ENCODE measurements around the gene CCDC92. TPM values are rescaled to one million over a fixed set of nuclear protein-coding genes. Genes with fewer than 3 reads are reported as not detected.

CCDC92 gene
- total and polyA plus RNA-seq, 10 of the 15 experiments (the other 5 are each of a cell fraction or from before 2014, with no cell fraction given), result 0.53 to 11.8 (median 4.2) TPM

DNA sequence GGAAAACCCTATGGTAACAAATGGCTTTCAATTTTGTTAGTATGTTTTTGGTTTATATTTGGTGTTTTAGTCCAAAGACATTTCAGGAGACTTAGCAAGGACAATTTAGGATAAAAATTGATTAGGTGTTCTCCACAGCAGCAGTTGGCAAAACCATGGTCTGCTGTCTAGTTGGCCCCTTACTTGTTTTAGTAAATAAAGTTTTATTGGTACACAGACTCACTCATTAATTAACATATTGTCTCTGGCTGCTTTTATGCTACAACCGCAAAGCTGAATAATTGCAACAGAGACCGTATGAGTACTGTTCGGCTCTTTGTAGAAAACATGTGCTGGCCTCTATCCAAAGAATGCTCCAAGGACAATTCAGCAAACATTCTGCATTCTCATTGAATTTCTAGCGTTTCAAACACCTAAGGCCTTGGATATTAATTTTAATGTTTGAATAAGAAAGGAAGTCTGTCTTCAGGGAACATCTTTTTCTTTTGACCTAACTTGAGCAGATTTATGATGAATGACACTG, 77.7 kb downstream of the CCDC92 start:
- ChIA-PET POLR2A (no interaction called here), SMC1A (ENCODE audit: uncharacterized antibody, unreplicated experiment) (no interaction called here), CTCF (no interaction called here), RAD21 (ENCODE audit: unreplicated experiment) (no interaction called here)
- H3K9ac ChIP-seq (ENCODE audit: control insufficient read depth, insufficient read depth, low read length), result no peak overlapping the region
- H3K27me3 ChIP-seq (replicated peaks in 1 of 2; ENCODE audit: control insufficient read depth in 2 of 2, insufficient read depth in 2 of 2, low read length in 1 of 2), result no peaks in the 10 kb centered on the region; a peak in 2 of 4 replicates
- intact Hi-C loops (cut with micrococcal nuclease; ENCODE audit: unreplicated experiment), result no loop called here
- FAIRE-seq, result no peak
- H3K4me1 ChIP-seq (ENCODE audit: control insufficient read depth, insufficient read depth, low read length), result no peaks in the 10 kb centered on the region
- no peaks in the 10 kb centered on the region for H3K9me3 ChIP-seq (replicated peaks; ENCODE audit: control insufficient read depth, insufficient read depth, low read length)
- H3K4me3 ChIP-seq, result no peak overlapping the region
- DNase-seq (ENCODE audit: low read depth, low spot score), result no peak
- no peak for ATAC-seq
- no peak for TF ChIP-seq RELB (IDR thresholded peaks at IDR 0.05; ENCODE audit: low read depth)
- TF ChIP-seq CREM (IDR thresholded peaks at IDR 0.05; ENCODE audit: low read depth), result no peak
- TF ChIP-seq SMARCA5 (IDR thresholded peaks at IDR 0.05), result no peak
- no peak for TF ChIP-seq SMAD1 (IDR thresholded peaks at IDR 0.05; ENCODE audit: low read depth, partially characterized antibody)
- no peak for TF ChIP-seq MEF2B (IDR thresholded peaks at IDR 0.05; ENCODE audit: partially characterized antibody, poor library complexity, severe bottlenecking)
- TF ChIP-seq ZBTB11 (CRISPR knock-in tag; IDR thresholded peaks at IDR 0.05), result no peak
- TF ChIP-seq EED (IDR thresholded peaks at IDR 0.05; ENCODE audit: low read depth), result no peak
- no peak for TF ChIP-seq SIN3A (IDR thresholded peaks at IDR 0.05; ENCODE audit: low read depth, low read length)
- TF ChIP-seq RAD51 (IDR thresholded peaks at IDR 0.05), result no peak
- TF ChIP-seq, protein P1, sequence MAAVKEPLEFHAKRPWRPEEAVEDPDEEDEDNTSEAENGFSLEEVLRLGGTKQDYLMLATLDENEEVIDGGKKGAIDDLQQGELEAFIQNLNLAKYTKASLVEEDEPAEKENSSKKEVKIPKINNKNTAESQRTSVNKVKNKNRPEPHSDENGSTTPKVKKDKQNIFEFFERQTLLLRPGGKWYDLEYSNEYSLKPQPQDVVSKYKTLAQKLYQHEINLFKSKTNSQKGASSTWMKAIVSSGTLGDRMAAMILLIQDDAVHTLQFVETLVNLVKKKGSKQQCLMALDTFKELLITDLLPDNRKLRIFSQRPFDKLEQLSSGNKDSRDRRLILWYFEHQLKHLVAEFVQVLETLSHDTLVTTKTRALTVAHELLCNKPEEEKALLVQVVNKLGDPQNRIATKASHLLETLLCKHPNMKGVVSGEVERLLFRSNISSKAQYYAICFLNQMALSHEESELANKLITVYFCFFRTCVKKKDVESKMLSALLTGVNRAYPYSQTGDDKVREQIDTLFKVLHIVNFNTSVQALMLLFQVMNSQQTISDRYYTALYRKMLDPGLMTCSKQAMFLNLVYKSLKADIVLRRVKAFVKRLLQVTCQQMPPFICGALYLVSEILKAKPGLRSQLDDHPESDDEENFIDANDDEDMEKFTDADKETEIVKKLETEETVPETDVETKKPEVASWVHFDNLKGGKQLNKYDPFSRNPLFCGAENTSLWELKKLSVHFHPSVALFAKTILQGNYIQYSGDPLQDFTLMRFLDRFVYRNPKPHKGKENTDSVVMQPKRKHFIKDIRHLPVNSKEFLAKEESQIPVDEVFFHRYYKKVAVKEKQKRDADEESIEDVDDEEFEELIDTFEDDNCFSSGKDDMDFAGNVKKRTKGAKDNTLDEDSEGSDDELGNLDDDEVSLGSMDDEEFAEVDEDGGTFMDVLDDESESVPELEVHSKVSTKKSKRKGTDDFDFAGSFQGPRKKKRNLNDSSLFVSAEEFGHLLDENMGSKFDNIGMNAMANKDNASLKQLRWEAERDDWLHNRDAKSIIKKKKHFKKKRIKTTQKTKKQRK (IDR thresholded peaks at IDR 0.05; ENCODE audit: low read depth, low read length), result no peak
- no peak for TF ChIP-seq SREBF1 (IDR thresholded peaks at IDR 0.05; ENCODE audit: low read length)
- no peak for TF ChIP-seq NR2C1 (IDR thresholded peaks at IDR 0.05)
- no peak for TF ChIP-seq BACH1 (IDR thresholded peaks at IDR 0.05; ENCODE audit: borderline replicate concordance)
- no peak for TF ChIP-seq EGR1 (IDR thresholded peaks at IDR 0.05; ENCODE audit: borderline replicate concordance in 1 of 2, low read depth in 2 of 2, low read length in 2 of 2)
- no peaks in the 10 kb centered on the region for H3K79me2 ChIP-seq (ENCODE audit: control insufficient read depth, insufficient read depth, low read length)
- no peaks in the 10 kb centered on the region for H4K20me1 ChIP-seq (ENCODE audit: control insufficient read depth, insufficient read depth)
- H3K36me3 ChIP-seq (ENCODE audit: control insufficient read depth in 2 of 2, insufficient read depth in 2 of 2, low read length in 1 of 2), result no peaks in the 10 kb centered on the region
- H2AFZ ChIP-seq (ENCODE audit: control insufficient read depth, low read depth, low read length), result no peak overlapping the region
- in situ Hi-C loops (cut with MboI), result no loop called here
- BruUV-seq (replicated peaks), result no TSS peak
- no peak overlapping the region for H3K27ac ChIP-seq (ENCODE audit: control insufficient read depth, insufficient read depth)
- H3K4me2 ChIP-seq (ENCODE audit: control insufficient read depth, insufficient read depth), result no peak overlapping the region
- WGBS (ENCODE audit: insufficient coverage, insufficient replicate concordance, low lambda C conversion rate, missing lambda C conversion rate), result 58% methylated on average over 4 of the region's 4 CpGs

Measured in GM12878 (cell line).